Subcutaneous adipose tissue (tissue), 4 donors: ENCODE results near the gene CCDC83. TPM values are rescaled to one million over a fixed set of nuclear protein-coding genes. Genes with fewer than 3 reads are reported as not detected.

Experiments
- CTCF ChIP-seq: fragments of 450-650 bp; IDR thresholded peaks from one replicate; pipeline ENCODE4 v1.5.1; 2016; ENCODE audit warnings: low read depth, mild to moderate bottlenecking, control low read depth, antibody characterized with exemption, moderate library complexity
- total RNA-seq, 4 donors: library from RNA; depleted of rRNA; stranded (reverse); fragments of >200 nt; gene quantifications; one replicate each; pipeline ENCODE4 v1.1.0, GENCODE V29; 2016

CCDC83 gene
- total RNA-seq, 4 donors from 2014 or later, result not detected

DNA sequence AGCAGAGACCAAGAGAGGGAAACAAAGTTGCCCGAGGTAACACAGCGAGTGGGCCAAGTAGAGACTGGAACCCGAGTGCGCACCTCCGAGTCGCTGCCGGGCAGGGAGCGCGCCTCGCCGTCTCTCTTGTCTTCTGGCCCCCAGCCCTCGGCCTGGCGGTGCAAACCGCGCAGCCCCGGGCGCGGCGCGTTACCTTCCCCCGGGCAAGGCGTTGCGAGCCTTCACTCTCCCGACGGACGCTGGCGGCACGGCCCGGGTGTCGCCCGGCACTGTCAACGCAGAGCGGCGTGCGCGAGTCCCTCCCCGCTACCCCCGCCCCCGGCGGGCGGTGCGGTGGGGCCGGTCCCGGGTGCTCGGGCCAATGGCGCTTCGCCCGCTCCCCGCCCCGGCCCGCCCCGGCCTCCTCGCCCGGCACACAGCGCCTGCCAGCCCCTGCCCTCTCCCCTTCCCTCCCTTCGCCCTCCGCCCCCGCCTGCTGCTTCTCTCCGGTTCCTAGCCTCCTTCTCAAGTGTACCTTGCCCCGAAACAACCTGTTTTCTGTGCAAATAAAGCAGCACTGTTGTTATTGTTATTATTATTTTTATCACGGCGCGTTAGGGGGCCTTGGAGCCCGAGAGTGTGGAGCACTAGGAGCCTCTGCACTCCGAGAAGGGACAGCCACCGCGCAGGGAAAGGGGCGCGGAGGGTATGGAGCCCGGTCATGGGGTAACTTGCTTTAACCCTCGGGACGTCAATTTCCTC, 44.1 kb upstream of the CCDC83 start, which contains the start of gene SYTL2:
Gene SYTL2 (minus strand): TSS at position 271 of the 741 bp plus-strand sequence. CDS start 53,416 bp downstream, outside the sequence.
- no peak for TF ChIP-seq CTCF

DNA sequence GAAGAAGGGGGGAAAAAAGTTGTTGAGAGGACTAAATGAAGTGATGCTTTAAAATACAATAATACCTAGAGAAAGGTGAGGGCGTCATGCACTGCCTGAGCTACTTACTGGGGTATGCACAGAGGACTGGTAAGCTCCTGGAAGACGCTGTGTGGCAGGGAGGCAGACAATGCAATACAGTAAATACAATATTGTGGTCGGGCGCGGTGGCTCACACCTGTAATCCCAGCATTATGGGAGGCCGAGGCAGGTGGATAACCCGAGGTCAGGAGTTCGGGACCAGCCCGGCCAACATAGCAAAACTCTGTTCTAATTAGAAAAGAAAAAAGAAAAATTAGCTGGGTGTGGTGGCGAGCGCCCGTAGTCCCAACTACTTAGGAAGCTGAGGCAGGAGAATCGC, 43.6 kb upstream of the CCDC83 start:
- TF ChIP-seq CTCF, result no peak

DNA sequence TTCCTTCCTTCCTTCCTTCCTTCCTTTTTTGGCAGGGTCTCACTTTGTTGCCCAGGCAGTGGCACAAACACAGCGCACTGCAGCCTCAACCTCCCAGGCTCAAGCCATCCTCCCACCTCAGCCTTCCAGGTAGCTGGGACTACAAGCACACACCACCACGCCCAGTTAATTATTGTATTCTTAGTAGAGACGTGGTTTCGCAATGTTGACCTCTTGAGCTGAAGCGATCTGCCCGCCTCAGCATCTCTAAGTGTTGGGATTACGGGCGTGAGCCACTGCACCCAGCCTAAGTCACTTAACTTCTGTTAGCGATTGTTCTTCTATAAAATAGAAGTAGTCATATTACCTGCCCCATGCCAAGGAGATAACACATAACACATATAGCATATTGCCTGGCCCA, 41.5 kb upstream of the CCDC83 start:
- no peak for TF ChIP-seq CTCF

DNA sequence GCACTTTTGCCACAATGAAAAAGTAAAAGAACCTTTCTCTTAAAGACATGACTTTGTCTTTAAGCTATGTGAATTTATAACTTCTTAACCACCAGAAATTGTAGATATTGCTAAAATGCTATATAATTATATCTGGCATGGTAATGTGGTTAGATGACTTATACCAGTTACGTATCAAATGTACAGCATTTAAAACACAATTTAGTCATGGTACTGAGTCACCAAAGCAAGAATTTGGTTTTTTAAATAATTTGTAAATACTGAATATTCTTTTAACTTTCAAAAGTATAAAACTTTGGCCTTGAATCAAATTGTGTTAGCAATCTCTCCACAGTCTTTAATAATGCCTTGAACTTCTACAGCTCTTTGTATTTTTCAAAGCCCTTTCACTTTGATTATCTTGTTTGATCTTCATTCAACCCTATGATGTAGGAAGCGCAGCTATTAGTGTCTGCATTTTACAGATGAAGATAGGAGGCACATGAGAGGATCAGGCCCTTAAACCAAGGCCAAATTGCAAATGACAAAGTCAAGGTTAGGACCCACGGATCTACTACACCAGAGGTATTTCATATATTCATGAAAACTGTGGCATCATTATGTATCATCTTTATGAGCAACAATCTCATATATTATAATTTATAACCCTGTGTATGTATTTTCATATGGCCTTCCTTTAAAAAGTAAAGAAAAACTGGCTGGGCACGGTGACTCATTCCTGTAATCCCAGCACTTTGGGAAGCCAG, 39.8 kb upstream of the CCDC83 start:
- no peak for TF ChIP-seq CTCF

DNA sequence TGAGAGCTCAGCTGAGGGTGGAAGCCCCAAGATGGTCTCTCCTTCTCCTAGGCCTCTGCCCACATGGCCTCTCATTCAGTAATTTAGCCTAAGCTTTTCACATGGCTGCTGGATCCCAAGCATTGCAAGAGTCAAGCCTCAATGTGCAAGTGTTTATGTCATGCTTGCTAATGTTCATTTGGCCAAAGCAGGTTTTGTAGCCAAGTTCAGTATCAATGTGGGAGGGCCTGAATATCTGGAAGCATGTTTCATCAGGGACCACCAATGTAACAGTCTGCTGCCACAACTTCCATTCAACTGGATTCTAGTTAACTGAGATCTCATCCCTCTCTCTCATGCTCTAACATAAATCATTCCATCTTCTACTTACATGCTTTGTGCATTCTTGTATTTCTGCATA, 35.7 kb upstream of the CCDC83 start:
- TF ChIP-seq CTCF, result no peak

GRCh38 chr11:85821636-85822035, 33.5 kb upstream of the CCDC83 start:
- no peak for TF ChIP-seq CTCF

DNA sequence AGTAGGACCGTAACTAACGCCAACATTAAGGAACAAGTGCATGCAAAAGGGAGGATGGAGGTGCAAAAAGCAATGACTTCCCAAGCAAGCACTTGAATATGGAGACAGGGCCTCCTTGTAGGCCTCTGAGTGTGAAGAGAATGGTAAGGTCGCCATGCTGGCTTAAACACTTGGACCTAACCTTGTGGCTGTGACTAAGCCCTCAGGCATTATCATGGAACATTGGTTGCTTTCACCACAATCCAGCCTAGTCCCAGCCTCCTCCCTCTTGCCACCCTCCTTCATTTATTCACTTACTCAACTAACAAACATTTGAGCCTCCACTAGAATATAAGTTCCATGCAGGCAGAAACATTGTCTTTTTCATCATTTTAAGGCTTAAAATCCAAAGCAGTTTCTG, 32.4 kb upstream of the CCDC83 start:
- no peak for TF ChIP-seq CTCF
